22Rv1 (cell line): Measurements from ENCODE around the gene CDK15.

Experiments
- ZFX ChIP-seq: fragments of 450-650 bp; IDR thresholded peaks from 2 replicates; pipeline ENCODE4 v1.6.1; 2017; ENCODE audit warnings: antibody characterized with exemption, borderline replicate concordance
- TF ChIP-seq, protein P1 (sequence below): fragments of 450-650 bp; IDR thresholded peaks from 2 replicates; pipeline ENCODE4 v1.5.1; 2017; ENCODE audit warnings: mild to moderate bottlenecking

DNA sequence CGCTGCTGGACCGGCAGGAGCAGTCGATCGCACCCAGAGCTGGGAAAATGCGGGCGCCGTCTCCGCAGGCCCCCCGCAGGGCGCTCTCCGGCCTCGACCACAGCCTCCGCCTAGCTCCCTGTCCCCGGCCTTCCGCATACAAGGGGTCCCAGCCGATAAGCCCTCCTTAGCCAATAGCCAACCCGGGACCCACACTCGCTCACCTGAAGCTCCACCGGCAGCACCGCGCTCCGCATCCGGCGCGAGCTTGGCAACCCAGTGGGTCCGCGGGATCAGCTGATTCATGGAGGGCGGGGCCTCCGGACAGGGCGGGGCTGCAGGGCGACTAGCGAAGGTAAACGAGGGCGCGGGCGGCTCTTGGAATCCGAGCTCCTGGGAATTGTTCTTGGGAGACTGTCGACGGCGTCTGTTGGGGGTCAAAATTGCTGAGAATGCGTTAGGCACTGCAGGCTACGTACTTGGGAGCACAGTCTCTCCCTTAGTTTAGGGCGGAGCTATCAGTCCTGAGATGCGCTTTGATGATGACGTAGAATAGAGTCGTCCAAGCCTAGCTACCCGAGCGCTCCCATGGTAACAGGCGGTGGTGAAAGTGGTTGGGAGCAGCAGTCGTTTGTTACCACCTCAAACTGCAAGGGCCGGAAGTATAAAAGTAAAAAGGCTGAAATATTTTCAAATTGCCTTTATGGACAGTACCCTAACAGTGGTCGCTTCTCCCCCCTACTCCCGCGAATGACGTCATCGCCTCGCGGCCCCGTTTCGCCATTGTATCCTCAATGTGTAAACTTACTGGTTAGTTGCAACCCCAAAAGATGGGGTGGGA lies 25.5 kb upstream of the CDK15 start, which contains the start of gene ALS2:
- TF ChIP-seq ZFX = no peak
- TF ChIP-seq, protein P1, sequence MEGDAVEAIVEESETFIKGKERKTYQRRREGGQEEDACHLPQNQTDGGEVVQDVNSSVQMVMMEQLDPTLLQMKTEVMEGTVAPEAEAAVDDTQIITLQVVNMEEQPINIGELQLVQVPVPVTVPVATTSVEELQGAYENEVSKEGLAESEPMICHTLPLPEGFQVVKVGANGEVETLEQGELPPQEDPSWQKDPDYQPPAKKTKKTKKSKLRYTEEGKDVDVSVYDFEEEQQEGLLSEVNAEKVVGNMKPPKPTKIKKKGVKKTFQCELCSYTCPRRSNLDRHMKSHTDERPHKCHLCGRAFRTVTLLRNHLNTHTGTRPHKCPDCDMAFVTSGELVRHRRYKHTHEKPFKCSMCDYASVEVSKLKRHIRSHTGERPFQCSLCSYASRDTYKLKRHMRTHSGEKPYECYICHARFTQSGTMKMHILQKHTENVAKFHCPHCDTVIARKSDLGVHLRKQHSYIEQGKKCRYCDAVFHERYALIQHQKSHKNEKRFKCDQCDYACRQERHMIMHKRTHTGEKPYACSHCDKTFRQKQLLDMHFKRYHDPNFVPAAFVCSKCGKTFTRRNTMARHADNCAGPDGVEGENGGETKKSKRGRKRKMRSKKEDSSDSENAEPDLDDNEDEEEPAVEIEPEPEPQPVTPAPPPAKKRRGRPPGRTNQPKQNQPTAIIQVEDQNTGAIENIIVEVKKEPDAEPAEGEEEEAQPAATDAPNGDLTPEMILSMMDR = no peak
